ENCODE data around the gene CRIM1.
A peak's percentile ranks its signal among the peaks of the same experiment; 100 is the strongest.

CRIM1 gene

DNA sequence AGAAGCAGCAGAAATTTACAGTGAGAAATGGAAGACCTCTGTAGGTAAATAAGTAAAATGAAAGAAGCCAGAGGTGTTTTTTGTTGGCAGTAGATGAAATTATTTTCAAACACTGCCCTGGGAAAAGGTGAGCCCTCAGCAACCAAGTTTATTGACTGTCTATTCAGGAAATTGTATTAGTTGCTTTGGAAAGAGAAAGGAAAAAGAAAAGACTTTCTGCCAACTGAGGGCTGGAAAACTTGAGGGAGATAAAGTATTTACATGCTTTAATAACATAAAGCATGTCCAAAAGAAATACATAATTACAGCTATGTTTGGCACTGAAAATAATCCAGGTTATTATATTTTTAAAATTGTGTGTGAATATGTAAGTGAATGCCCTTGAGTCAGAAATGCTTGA, 14.7 kb downstream of the CRIM1 start:
- H3K27ac ChIP-seq (ENCODE audit: low read depth, low read length), result peak overlapping the region; percentile 94
- no peak overlapping the region for H3K9ac ChIP-seq (ENCODE audit: low read length in 5 of 5)
- no peak overlapping the region for H3K4me3 ChIP-seq (ENCODE audit: low read depth in 1 of 5, low read length in 5 of 5)
- peaks cover 0 to 4% (median 0%) of the 10 kb centered on the region in 5 donors for H3K36me3 ChIP-seq (ENCODE audit: control insufficient read depth in 5 of 5, insufficient read depth in 5 of 5, low read length in 5 of 5)
- H3K9me3 ChIP-seq (ENCODE audit: control insufficient read depth in 5 of 5, low read length in 5 of 5), result no peaks in the 10 kb centered on the region
- peaks cover 8 to 90% (median 83%) of the 10 kb centered on the region in 5 donors for H3K4me1 ChIP-seq (ENCODE audit: control insufficient read depth in 5 of 5, insufficient read depth in 5 of 5, low read length in 5 of 5)
- no peaks in the 10 kb centered on the region for H3K27me3 ChIP-seq (ENCODE audit: control insufficient read depth in 5 of 5, insufficient read depth in 4 of 5, low read length in 5 of 5)

DNA sequence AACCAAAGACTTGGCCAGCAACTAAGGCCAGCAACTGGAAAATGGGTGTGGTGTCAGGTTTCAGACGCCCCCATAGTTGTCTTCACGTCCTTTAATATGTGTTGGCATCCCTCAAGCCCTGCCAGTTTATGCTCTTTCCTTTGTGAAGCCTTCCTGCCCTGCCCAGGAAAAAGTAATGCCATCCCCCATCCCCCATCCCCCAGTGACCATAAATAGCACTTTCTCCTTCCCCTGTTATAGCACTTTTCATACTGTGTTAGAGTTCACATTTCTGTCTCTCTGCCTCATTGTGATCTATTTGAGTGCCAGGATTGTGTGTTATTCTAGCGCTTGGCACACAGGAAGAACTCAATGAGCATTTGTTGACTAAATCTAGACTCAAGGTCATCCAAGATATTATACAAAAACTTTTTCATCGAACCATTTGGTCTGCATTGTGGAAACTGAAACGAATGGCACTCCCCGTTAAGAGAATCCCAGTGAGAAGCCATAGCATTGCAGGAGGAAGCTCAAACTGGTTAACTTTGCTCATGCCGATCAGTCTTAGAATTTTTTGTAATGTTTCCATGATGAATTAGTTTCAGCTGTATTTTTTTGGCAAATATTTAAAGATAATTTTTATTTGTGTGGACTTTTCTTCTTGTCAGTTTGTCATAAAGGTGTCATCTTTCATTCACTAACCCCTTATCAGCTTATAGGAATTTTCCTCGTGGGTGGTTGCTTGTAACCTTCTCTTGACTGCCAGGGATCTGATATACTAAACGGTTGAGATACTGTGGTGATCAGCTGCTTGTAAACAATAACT, 15.7 kb downstream of the CRIM1 start:
- H3K27me3 ChIP-seq (ENCODE audit: control insufficient read depth in 5 of 5, insufficient read depth in 4 of 5, low read length in 5 of 5), result no peaks in the 10 kb centered on the region
- H3K36me3 ChIP-seq (ENCODE audit: control insufficient read depth in 5 of 5, insufficient read depth in 5 of 5, low read length in 5 of 5), result peaks cover 0 to 4% (median 0%) of the 10 kb centered on the region in 5 donors
- no peaks in the 10 kb centered on the region for H3K9me3 ChIP-seq (ENCODE audit: control insufficient read depth in 5 of 5, low read length in 5 of 5)
- H3K27ac ChIP-seq (ENCODE audit: low read depth, low read length), result peak overlapping the region; percentile 94
- peaks cover 9 to 88% (median 88%) of the 10 kb centered on the region in 5 donors for H3K4me1 ChIP-seq (ENCODE audit: control insufficient read depth in 5 of 5, insufficient read depth in 5 of 5, low read length in 5 of 5)
- H3K4me3 ChIP-seq (ENCODE audit: low read depth in 1 of 5, low read length in 5 of 5), result peak overlapping the region in 3 of 5 donors; percentile 3 to 23 (median 19)
- H3K9ac ChIP-seq (ENCODE audit: low read length in 5 of 5), result peak overlapping the region in 1 of 5 donors; percentile 61

DNA sequence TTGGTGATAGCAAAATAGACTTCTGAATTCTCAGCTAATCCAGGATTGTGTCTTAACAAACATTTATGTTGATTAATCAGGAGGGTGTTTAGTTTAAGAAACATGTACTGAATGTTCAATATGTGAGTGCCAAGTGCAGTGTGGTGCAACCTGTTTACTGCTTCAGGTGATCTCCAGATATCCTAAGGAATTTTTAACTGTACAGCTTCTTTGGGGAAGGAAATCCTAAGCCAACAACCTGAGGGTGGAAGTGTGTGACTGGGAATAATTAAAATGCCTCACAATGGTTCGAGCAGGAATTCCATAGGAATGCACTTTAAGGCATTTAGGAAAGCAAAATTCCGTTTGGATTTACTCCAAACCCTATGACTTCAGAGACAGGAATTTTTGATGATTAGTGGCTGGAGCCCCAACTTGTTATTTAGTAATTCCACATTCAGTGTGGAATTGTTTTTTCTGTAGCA, 16.4 kb downstream of the CRIM1 start:
- H3K9me3 ChIP-seq (ENCODE audit: control insufficient read depth in 5 of 5, low read length in 5 of 5), result no peaks in the 10 kb centered on the region
- H3K9ac ChIP-seq (ENCODE audit: low read length in 5 of 5), result peak overlapping the region in 2 of 5 donors; percentile 38 to 61
- H3K4me3 ChIP-seq (ENCODE audit: low read depth in 1 of 5, low read length in 5 of 5), result peak overlapping the region in 1 of 5 donors; percentile 19
- H3K36me3 ChIP-seq (ENCODE audit: control insufficient read depth in 5 of 5, insufficient read depth in 5 of 5, low read length in 5 of 5), result peaks cover 0 to 4% (median 0%) of the 10 kb centered on the region in 5 donors
- H3K27me3 ChIP-seq (ENCODE audit: control insufficient read depth in 5 of 5, insufficient read depth in 4 of 5, low read length in 5 of 5), result no peaks in the 10 kb centered on the region
- peak overlapping the region; percentile 94 for H3K27ac ChIP-seq (ENCODE audit: low read depth, low read length)
- H3K4me1 ChIP-seq (ENCODE audit: control insufficient read depth in 5 of 5, insufficient read depth in 5 of 5, low read length in 5 of 5), result peaks cover 12 to 89% (median 88%) of the 10 kb centered on the region in 5 donors

- peaks cover 0 to 4% (median 0%) of the 10 kb centered on the region in 5 donors for H3K36me3 ChIP-seq (ENCODE audit: control insufficient read depth in 5 of 5, insufficient read depth in 5 of 5, low read length in 5 of 5)
- no peak overlapping the region for H3K4me3 ChIP-seq (ENCODE audit: low read depth in 1 of 5, low read length in 5 of 5)
- H3K9ac ChIP-seq (ENCODE audit: low read length in 5 of 5), result peak overlapping the region in 1 of 5 donors; percentile 13
- no peaks in the 10 kb centered on the region for H3K9me3 ChIP-seq (ENCODE audit: control insufficient read depth in 5 of 5, low read length in 5 of 5)
- peaks cover 9 to 82% (median 77%) of the 10 kb centered on the region in 5 donors for H3K4me1 ChIP-seq (ENCODE audit: control insufficient read depth in 5 of 5, insufficient read depth in 5 of 5, low read length in 5 of 5)
- H3K27ac ChIP-seq (ENCODE audit: low read depth, low read length), result peak overlapping the region; percentile 94
- no peaks in the 10 kb centered on the region for H3K27me3 ChIP-seq (ENCODE audit: control insufficient read depth in 5 of 5, insufficient read depth in 4 of 5, low read length in 5 of 5)
Observed at GRCh38 chr2:36373149-36373926, 17.8 kb downstream of the CRIM1 start.

GRCh38 chr2:36374585-36374984, 19.0 kb downstream of the CRIM1 start:
- Histone ChIP-seq H3K27me3 (ENCODE audit: control insufficient read depth in 5 of 5, insufficient read depth in 4 of 5, low read length in 5 of 5) (no peaks in the 10 kb centered on the region), H3K4me1 (ENCODE audit: control insufficient read depth in 5 of 5, insufficient read depth in 5 of 5, low read length in 5 of 5) (peaks cover 9 to 71% (median 64%) of the 10 kb centered on the region in 5 donors), H3K9ac (ENCODE audit: low read length in 5 of 5) (peak overlapping the region in 1 of 5 donors; percentile 47), H3K4me3 (ENCODE audit: low read depth in 1 of 5, low read length in 5 of 5) (no peak overlapping the region), H3K9me3 (ENCODE audit: control insufficient read depth in 5 of 5, low read length in 5 of 5) (no peaks in the 10 kb centered on the region), H3K27ac (ENCODE audit: low read depth, low read length) (peak overlapping the region; percentile 94), H3K36me3 (ENCODE audit: control insufficient read depth in 5 of 5, insufficient read depth in 5 of 5, low read length in 5 of 5) (peaks cover 0 to 3% (median 2%) of the 10 kb centered on the region in 5 donors)

GRCh38 chr2:36376319-36376765, 20.8 kb downstream of the CRIM1 start:
- Histone ChIP-seq H3K9me3 (ENCODE audit: control insufficient read depth in 5 of 5, low read length in 5 of 5) (no peaks in the 10 kb centered on the region), H3K4me3 (ENCODE audit: low read depth in 1 of 5, low read length in 5 of 5) (peak overlapping the region in 1 of 5 donors; percentile 0), H3K36me3 (ENCODE audit: control insufficient read depth in 5 of 5, insufficient read depth in 5 of 5, low read length in 5 of 5) (peaks cover 5 to 7% (median 7%) of the 10 kb centered on the region in 5 donors), H3K27me3 (ENCODE audit: control insufficient read depth in 5 of 5, insufficient read depth in 4 of 5, low read length in 5 of 5) (no peaks in the 10 kb centered on the region), H3K4me1 (ENCODE audit: control insufficient read depth in 5 of 5, insufficient read depth in 5 of 5, low read length in 5 of 5) (peaks cover 9 to 69% (median 62%) of the 10 kb centered on the region in 5 donors), H3K27ac (ENCODE audit: low read depth, low read length) (peak overlapping the region; percentile 6), H3K9ac (ENCODE audit: low read length in 5 of 5) (no peak overlapping the region)

- peaks cover 5 to 7% (median 7%) of the 10 kb centered on the region in 5 donors for H3K36me3 ChIP-seq (ENCODE audit: control insufficient read depth in 5 of 5, insufficient read depth in 5 of 5, low read length in 5 of 5)
- peaks cover 9 to 69% (median 62%) of the 10 kb centered on the region in 5 donors for H3K4me1 ChIP-seq (ENCODE audit: control insufficient read depth in 5 of 5, insufficient read depth in 5 of 5, low read length in 5 of 5)
- H3K27me3 ChIP-seq (ENCODE audit: control insufficient read depth in 5 of 5, insufficient read depth in 4 of 5, low read length in 5 of 5), result no peaks in the 10 kb centered on the region
- H3K9me3 ChIP-seq (ENCODE audit: control insufficient read depth in 5 of 5, low read length in 5 of 5), result no peaks in the 10 kb centered on the region
- no peak overlapping the region for H3K4me3 ChIP-seq (ENCODE audit: low read depth in 1 of 5, low read length in 5 of 5)
- peak overlapping the region; percentile 42 for H3K27ac ChIP-seq (ENCODE audit: low read depth, low read length)
- H3K9ac ChIP-seq (ENCODE audit: low read length in 5 of 5), result no peak overlapping the region
Observed at GRCh38 chr2:36376992-36377738, 21.6 kb downstream of the CRIM1 start.

DNA sequence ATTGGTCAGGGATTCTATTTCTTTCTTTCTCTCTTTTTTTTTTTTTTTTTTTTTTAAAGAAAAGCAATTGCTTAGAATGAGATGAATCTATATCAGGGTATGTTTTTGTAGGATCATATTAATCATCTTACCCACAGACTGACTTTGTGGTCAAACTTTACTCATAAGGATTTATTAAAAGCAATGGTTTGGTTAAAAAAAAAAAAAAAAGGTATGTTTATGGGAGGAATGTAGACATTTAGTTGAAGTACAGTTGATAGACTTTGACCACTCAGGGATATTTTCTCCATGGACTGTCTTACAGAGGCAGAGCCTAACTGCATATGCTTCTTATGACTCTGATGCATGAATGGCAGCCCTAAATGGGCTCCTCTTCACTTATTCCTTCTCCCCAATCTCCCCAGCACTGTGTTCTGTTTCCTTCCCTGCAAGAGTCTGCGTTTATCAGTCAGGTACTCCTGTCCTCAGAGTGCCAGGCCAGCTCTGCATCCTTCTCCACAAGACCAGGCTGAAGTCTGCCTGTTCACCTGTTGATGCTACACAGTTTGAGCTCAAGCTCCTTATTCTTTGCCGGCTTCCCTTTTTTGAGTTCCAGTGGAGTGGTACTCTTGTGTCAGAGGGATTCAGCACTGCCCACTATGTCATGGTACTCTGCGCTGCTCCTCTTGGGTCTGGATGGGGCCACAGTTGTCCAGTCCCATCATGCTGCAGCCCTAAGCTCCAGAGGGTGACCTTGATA, 24.3 kb downstream of the CRIM1 start:
- Histone ChIP-seq H3K27me3 (ENCODE audit: control insufficient read depth in 5 of 5, insufficient read depth in 4 of 5, low read length in 5 of 5) (no peaks in the 10 kb centered on the region), H3K4me1 (ENCODE audit: control insufficient read depth in 5 of 5, insufficient read depth in 5 of 5, low read length in 5 of 5) (peaks cover 3 to 50% (median 42%) of the 10 kb centered on the region in 5 donors), H3K9me3 (ENCODE audit: control insufficient read depth in 5 of 5, low read length in 5 of 5) (no peaks in the 10 kb centered on the region), H3K36me3 (ENCODE audit: control insufficient read depth in 5 of 5, insufficient read depth in 5 of 5, low read length in 5 of 5) (peaks cover 5 to 17% (median 9%) of the 10 kb centered on the region in 5 donors), H3K4me3 (ENCODE audit: low read depth in 1 of 5, low read length in 5 of 5) (no peak overlapping the region), H3K27ac (ENCODE audit: low read depth, low read length) (no peak overlapping the region), H3K9ac (ENCODE audit: low read length in 5 of 5) (no peak overlapping the region)

Data from subcutaneous abdominal adipose tissue (tissue), 5 donors.